MM.1S (cell line): Measurements from ENCODE around the gene AIP.

Source experiments
- EZH2phosphoT487 ChIP-seq: fragments of 300-600 bp; sonication (generic); IDR thresholded peaks from 2 replicates; pipeline ENCODE4 v1.6.1; 2018; ENCODE audit warnings: antibody characterized with exemption, low read length
- TF ChIP-seq, protein P1 (sequence below): fragments of 300-600 bp; sonication (generic); IDR thresholded peaks from 2 replicates; pipeline ENCODE4 v1.5.1; 2016; ENCODE audit warnings: antibody characterized with exemption, low read length, mixed read lengths

- TF ChIP-seq, protein P1, sequence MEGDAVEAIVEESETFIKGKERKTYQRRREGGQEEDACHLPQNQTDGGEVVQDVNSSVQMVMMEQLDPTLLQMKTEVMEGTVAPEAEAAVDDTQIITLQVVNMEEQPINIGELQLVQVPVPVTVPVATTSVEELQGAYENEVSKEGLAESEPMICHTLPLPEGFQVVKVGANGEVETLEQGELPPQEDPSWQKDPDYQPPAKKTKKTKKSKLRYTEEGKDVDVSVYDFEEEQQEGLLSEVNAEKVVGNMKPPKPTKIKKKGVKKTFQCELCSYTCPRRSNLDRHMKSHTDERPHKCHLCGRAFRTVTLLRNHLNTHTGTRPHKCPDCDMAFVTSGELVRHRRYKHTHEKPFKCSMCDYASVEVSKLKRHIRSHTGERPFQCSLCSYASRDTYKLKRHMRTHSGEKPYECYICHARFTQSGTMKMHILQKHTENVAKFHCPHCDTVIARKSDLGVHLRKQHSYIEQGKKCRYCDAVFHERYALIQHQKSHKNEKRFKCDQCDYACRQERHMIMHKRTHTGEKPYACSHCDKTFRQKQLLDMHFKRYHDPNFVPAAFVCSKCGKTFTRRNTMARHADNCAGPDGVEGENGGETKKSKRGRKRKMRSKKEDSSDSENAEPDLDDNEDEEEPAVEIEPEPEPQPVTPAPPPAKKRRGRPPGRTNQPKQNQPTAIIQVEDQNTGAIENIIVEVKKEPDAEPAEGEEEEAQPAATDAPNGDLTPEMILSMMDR, result no peak
- no peak for TF ChIP-seq EZH2phosphoT487
Observed at GRCh38 chr11:67435727-67436458, 46.9 kb upstream of the AIP start.
